Measurements from ENCODE around the gene VPS36. TPM values are rescaled to one million over a fixed set of nuclear protein-coding genes. Genes with fewer than 3 reads are reported as not detected.
"Not testable (repeated sequence)": the region's sequence is repeated elsewhere in the genome, so short reads cannot be mapped to it uniquely, and the experiment has no call there.

VPS36 gene, protein sequence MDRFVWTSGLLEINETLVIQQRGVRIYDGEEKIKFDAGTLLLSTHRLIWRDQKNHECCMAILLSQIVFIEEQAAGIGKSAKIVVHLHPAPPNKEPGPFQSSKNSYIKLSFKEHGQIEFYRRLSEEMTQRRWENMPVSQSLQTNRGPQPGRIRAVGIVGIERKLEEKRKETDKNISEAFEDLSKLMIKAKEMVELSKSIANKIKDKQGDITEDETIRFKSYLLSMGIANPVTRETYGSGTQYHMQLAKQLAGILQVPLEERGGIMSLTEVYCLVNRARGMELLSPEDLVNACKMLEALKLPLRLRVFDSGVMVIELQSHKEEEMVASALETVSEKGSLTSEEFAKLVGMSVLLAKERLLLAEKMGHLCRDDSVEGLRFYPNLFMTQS
- 10 to 100 TPM; 25.3 to 36.5 (median 32.7) TPM for total RNA-seq
- 10 to 100 TPM; 14.4 to 19.7 TPM for polyA plus RNA-seq
- long read RNA-seq, donor 1, full-length matches to known transcripts = 34 of 63 reads
- long read RNA-seq, donor 1, partial matches to known transcripts = 12 of 63 reads
- long read RNA-seq, donor 1, other reads (novel, unspliced or antisense) = 17 of 63 reads
- long read RNA-seq, donor 2, full-length matches to known transcripts = 53 of 82 reads
- long read RNA-seq, donor 2, partial matches to known transcripts = 8 of 82 reads
- long read RNA-seq, donor 2, other reads (novel, unspliced or antisense) = 21 of 82 reads
- long read RNA-seq, donor 3, full-length matches to known transcripts = 30 of 47 reads
- long read RNA-seq, donor 3, partial matches to known transcripts = 2 of 47 reads
- long read RNA-seq, donor 3, other reads (novel, unspliced or antisense) = 15 of 47 reads

DNA sequence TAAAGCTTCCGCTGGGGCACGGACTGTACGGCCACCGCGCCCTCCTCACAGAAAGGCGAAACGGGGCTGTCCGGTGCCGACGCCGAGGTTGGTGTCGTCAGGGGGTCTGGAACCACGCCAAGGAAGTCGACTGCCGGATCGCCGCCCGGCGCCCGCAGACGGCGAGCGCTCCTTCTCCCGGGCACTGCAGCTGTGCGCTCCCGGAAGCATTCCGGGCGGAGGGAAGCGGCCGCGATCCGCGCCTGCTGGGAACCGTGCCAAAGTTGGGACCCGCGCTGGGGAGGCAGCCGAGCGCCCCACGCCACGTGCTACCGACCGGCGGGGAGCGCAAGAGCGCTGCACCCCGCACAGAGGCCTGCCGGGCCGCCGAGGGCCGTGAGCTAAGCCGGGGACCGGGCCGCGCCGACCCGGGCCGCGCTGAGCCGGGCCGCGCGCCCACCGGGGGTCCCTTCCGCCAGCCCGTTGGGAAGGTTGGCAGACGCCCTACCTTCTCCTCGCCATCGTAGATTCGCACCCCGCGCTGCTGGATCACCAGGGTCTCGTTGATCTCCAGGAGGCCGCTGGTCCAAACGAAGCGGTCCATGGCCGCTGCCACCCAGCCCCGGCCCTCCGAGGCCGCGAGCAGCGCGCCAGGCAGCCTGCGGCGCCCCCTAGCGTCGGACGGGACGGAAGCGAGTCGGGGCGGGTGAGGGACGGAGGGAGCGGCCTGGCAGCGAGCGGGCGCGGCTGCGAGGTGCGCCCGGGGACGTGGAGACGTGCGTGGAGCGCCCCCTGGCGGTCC, at the start of gene VPS36:
TSS of gene VPS36 (minus strand) at position 623 of the 781 bp plus-strand sequence. CDS start at position 583, 40 bp downstream.
- intact Hi-C loops (cut with DNase I) = loop anchor here in 7 of 10 donors (1.0 to 10.0 kb wide), 13 partner anchors 45 to 445 kb away; partner anchors contain the start of genes NEK3 (in 1 of the 7) and SUGT1 (in 1 of the 7)

DNA sequence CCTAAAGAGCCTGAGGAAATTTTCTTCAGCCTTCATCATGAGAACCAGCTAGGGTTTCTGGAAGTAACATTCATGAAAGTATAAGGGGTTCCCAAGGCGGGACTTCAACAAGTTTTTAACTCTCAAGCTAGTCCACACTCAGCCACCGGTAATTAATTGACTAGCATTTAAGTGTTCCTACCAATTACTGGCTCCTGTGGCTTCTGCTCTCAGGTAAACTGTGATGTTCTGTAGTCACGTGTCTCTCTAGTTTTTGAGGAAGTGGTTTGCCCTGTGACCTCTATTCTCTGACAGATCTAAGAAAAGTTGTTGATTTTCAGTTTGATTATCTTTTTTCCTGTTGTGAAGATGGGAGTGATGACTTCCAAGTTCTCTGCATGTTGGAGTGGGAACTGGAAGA, 47.5 kb upstream of the VPS36 start:
- H3K36me3 ChIP-seq; H3K27ac ChIP-seq; DNase-seq; H3K4me3 ChIP-seq; intact Hi-C loops (cut with DNase I); H3K27me3 ChIP-seq; ATAC-seq; H3K4me1 ChIP-seq: not testable (repeated sequence)
- H3K9me3 ChIP-seq = peaks cover 0 to 11% (median 0%) of the 10 kb centered on the region in 11 donors
- 62 to 87% methylated on average over 2 to 3 of the region's 3 CpGs for WGBS, 2 donors

More for the DNA sequence above, at the start of gene VPS36:
- peak; percentile 86 to 97 (median 92) for ATAC-seq
- Histone ChIP-seq H3K27ac (peak within 1 kb of the TSS; percentile 89 to 99 (median 97)), H3K27me3 (no peaks in the 10 kb centered on the region), H3K36me3 (peaks cover 0 to 20% (median 4%) of the 10 kb centered on the region in 9 donors), H3K9me3 (no peaks in the 10 kb centered on the region), H3K4me1 (peaks cover 0 to 44% (median 26%) of the 10 kb centered on the region in 9 donors), H3K4me3 (peak within 1 kb of the TSS; percentile 62 to 88 (median 80))
- peak; percentile 99 to 100 (median 100) for TF ChIP-seq CTCF (IDR thresholded peaks at IDR 0.05)
- DNase-seq = peak; percentile 96 to 98
- WGBS, 2 donors = 0 to 1% methylated on average over 99 to 105 of the region's 105 CpGs

GRCh38 chr13:52494241-52494640, 43.8 kb upstream of the VPS36 start:
- WGBS, 2 donors = 66 to 72% methylated on average over 5 of the region's 5 CpGs
- ATAC-seq; DNase-seq; H3K4me1 ChIP-seq; H3K9me3 ChIP-seq; intact Hi-C loops (cut with DNase I); H3K27ac ChIP-seq; H3K27me3 ChIP-seq; H3K4me3 ChIP-seq; H3K36me3 ChIP-seq: not testable (repeated sequence)

- H3K9me3 ChIP-seq; H3K36me3 ChIP-seq; H3K27ac ChIP-seq; DNase-seq; H3K27me3 ChIP-seq; intact Hi-C loops (cut with DNase I); H3K4me1 ChIP-seq; H3K4me3 ChIP-seq; ATAC-seq: not testable (repeated sequence)
- 70 to 94% methylated on average over 1 to 2 of the region's 5 CpGs for WGBS, 2 donors
Observed at GRCh38 chr13:52491015-52491414, 40.6 kb upstream of the VPS36 start.

GRCh38 chr13:52488763-52489162, 38.3 kb upstream of the VPS36 start:
- H3K27me3 ChIP-seq; ATAC-seq; intact Hi-C loops (cut with DNase I); H3K27ac ChIP-seq; DNase-seq; H3K4me3 ChIP-seq; H3K9me3 ChIP-seq; H3K4me1 ChIP-seq; H3K36me3 ChIP-seq: not testable (repeated sequence)
- WGBS, 2 donors = no CpG with 5 or more reads among the region's 22 CpGs

GRCh38 chr13:52487078-52487477, 36.6 kb upstream of the VPS36 start:
- H3K27me3 ChIP-seq; H3K9me3 ChIP-seq; H3K4me1 ChIP-seq; H3K4me3 ChIP-seq; DNase-seq; ATAC-seq; H3K27ac ChIP-seq; H3K36me3 ChIP-seq; intact Hi-C loops (cut with DNase I): not testable (repeated sequence)
- WGBS, 2 donors = 47 to 92% methylated on average over 1 to 2 of the region's 2 CpGs

GRCh38 chr13:52480677-52481428, 30.4 kb upstream of the VPS36 start:
- WGBS, 2 donors = 83 to 92% methylated on average over 6 of the region's 7 CpGs
- DNase-seq; H3K9me3 ChIP-seq; H3K4me3 ChIP-seq; intact Hi-C loops (cut with DNase I); H3K4me1 ChIP-seq; H3K27ac ChIP-seq; H3K27me3 ChIP-seq; ATAC-seq: not testable (repeated sequence)
- H3K36me3 ChIP-seq = peaks cover 0 to 16% (median 0%) of the 10 kb centered on the region in 9 donors

DNA sequence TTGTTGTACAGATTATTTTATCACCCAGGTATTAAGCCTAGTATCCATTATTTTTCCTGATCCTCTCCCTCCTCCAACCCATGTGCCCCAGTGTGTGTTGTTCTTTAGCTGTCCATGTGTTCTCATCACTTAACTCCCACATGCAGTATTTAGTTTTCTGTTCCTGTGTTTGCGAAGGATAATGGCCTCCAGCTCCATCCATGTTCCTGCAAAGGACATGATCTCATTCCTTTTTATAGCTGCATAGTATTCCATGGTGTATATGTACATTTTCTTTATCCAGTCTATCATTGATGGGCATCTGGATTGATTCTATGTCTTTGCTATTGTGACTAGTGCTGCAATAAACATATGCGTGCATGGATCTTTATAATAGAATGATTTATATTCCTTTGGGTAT, 18.1 kb upstream of the VPS36 start:
- H3K4me3 ChIP-seq; intact Hi-C loops (cut with DNase I); H3K4me1 ChIP-seq; H3K9me3 ChIP-seq; H3K27me3 ChIP-seq; H3K27ac ChIP-seq; ATAC-seq; DNase-seq: not testable (repeated sequence)
- peaks cover 0 to 97% (median 8%) of the 10 kb centered on the region in 9 donors for H3K36me3 ChIP-seq
- 96 to 97% methylated on average over 2 of the region's 2 CpGs for WGBS, 2 donors
